OCI-LY3 (cell line): ENCODE data around the gene CYP1B1.

Experiments used
- H2AFZ ChIP-seq: fragments of 200-600, 300-600 bp; shearing (Covaris generic); 2 replicates; pipeline ENCODE4 v1.6.0; 2014; ENCODE audit warnings: antibody characterized with exemption, low read depth, low read length
- H3K27ac ChIP-seq: fragments of 200-600, 300-600 bp; sonication (generic); 2 replicates; pipeline ENCODE4 v1.5.1; 2014; ENCODE audit warnings: mild to moderate bottlenecking, low read length, moderate library complexity, mixed read lengths
- H3K27me3 ChIP-seq: fragments of 200-600, 300-600 bp; sonication (generic); 2 replicates; pipeline ENCODE4 v1.6.1; 2014; ENCODE audit warnings: low read depth, low read length, mixed read lengths
- H3K36me3 ChIP-seq: fragments of 200-600, 300-600 bp; sonication (generic); replicated peaks from 2 replicates; pipeline ENCODE3; 2014; ENCODE audit warnings: low read depth, low read length, mixed read lengths
- H3K4me1 ChIP-seq: fragments of 300-600, 200-600 bp; sonication (generic); 2 replicates; pipeline ENCODE4 v1.6.1; 2014; ENCODE audit warnings: low read length, mixed read lengths
- H3K4me2 ChIP-seq: fragments of 200-600, 300-600 bp; sonication (generic); 2 replicates; pipeline ENCODE4 v1.6.1; 2014; ENCODE audit warnings: low read length, mixed read lengths
- H3K4me3 ChIP-seq: fragments of 300-600, 200-600 bp; sonication (generic); 2 replicates; pipeline ENCODE4 v1.5.1; 2014; ENCODE audit warnings: antibody characterized with exemption, mild to moderate bottlenecking, low read length, moderate library complexity
- H3K79me2 ChIP-seq: fragments of 300-600, 200-600 bp; shearing (Covaris generic); 2 replicates; pipeline ENCODE4 v1.6.1; 2014; ENCODE audit warnings: mild to moderate bottlenecking, low read length, mixed read lengths
- H3K9ac ChIP-seq: fragments of 300-600, 200-600 bp; shearing (Covaris generic); 2 replicates; pipeline ENCODE4 v1.6.0; 2014; ENCODE audit warnings: mild to moderate bottlenecking, low read length, moderate library complexity
- H3K9me3 ChIP-seq: fragments of 200-600, 300-600 bp; shearing (Covaris generic); 2 replicates; pipeline ENCODE4 v1.6.1; 2014; ENCODE audit warnings: low read length, mixed read lengths; ENCODE audit not compliant: insufficient read depth
- H4K20me1 ChIP-seq: fragments of 200-600, 300-600 bp; sonication (generic); 2 replicates; pipeline ENCODE4 v1.6.1; 2016; ENCODE audit warnings: low read length, mixed read lengths; ENCODE audit not compliant: insufficient read depth
- CTCF ChIP-seq: fragments of 200-600, 300-600 bp; sonication (generic); IDR thresholded peaks from 2 replicates; pipeline ENCODE4 v1.5.1; 2014; ENCODE audit warnings: antibody characterized with exemption, low read length, low read depth
- EZH2phosphoT487 ChIP-seq: fragments of 200-600 bp; shearing (Covaris generic); IDR thresholded peaks from 2 replicates; pipeline ENCODE4 v1.6.1; 2018; ENCODE audit warnings: antibody characterized with exemption, mixed run types, low read depth

Gene CYP1B1

GRCh38 chr2:38038682-38039081 is 37.3 kb downstream of the CYP1B1 start:
- Histone ChIP-seq H3K9ac (peak overlapping the region; percentile 50), H3K4me2 (peak overlapping the region; percentile 94), H3K79me2 (no peaks in the 10 kb centered on the region), H3K4me3 (peak overlapping the region; percentile 73), H3K4me1 (peaks cover 20% of the 10 kb centered on the region), H3K36me3 (no peaks in the 10 kb centered on the region), H3K9me3 (no peaks in the 10 kb centered on the region), H3K27ac (peak overlapping the region; percentile 39), H4K20me1 (no peaks in the 10 kb centered on the region), H2AFZ (peak overlapping the region; percentile 86), H3K27me3 (peaks cover 17% of the 10 kb centered on the region)
- TF ChIP-seq CTCF (no peak), EZH2phosphoT487 (no peak)

- H3K9ac ChIP-seq = peak overlapping the region; percentile 50
- H2AFZ ChIP-seq = peak overlapping the region; percentile 86
Measured at GRCh38 chr2:38037757-38038621, 38.0 kb downstream of the CYP1B1 start.

GRCh38 chr2:38037325-38037724 is 38.6 kb downstream of the CYP1B1 start:
- Histone ChIP-seq H3K9me3 (no peaks in the 10 kb centered on the region), H3K27me3 (peaks cover 17% of the 10 kb centered on the region), H2AFZ (peak overlapping the region; percentile 86)

More at GRCh38 chr2:38037757-38038621, 38.0 kb downstream of the CYP1B1 start:
- Histone ChIP-seq H3K27ac (peak overlapping the region; percentile 39), H3K9me3 (no peaks in the 10 kb centered on the region), H4K20me1 (no peaks in the 10 kb centered on the region), H3K4me2 (peak overlapping the region; percentile 94), H3K4me1 (peaks cover 20% of the 10 kb centered on the region), H3K27me3 (peaks cover 17% of the 10 kb centered on the region), H3K4me3 (peak overlapping the region; percentile 73), H3K36me3 (no peaks in the 10 kb centered on the region), H3K79me2 (no peaks in the 10 kb centered on the region)
- TF ChIP-seq EZH2phosphoT487 (no peak), CTCF (peak; percentile 71)

More at GRCh38 chr2:38037325-38037724, 38.6 kb downstream of the CYP1B1 start:
- Histone ChIP-seq H3K9ac (peak overlapping the region; percentile 50), H3K79me2 (no peaks in the 10 kb centered on the region), H3K4me3 (peak overlapping the region; percentile 73), H3K4me1 (peaks cover 20% of the 10 kb centered on the region), H3K36me3 (no peaks in the 10 kb centered on the region), H3K27ac (peak overlapping the region; percentile 39), H3K4me2 (peak overlapping the region; percentile 94), H4K20me1 (no peaks in the 10 kb centered on the region)
- TF ChIP-seq EZH2phosphoT487 = no peak
- no peak for TF ChIP-seq CTCF
